Measurements from ENCODE around the gene TNIK.

The TNIK gene

GRCh38 chr3:171335559-171335958 is 124.6 kb downstream of the TNIK start:
- no peak for DNase-seq

- DNase-seq: no peak
These were observed 125.8 kb downstream of the TNIK start for GRCh38 chr3:171334465-171334811.

- DNase-seq: no peak
These were observed 126.3 kb downstream of the TNIK start for GRCh38 chr3:171333784-171334464.

GRCh38 chr3:171330938-171331337 is 129.3 kb downstream of the TNIK start:
- no peak for DNase-seq

GRCh38 chr3:171329746-171330145 is 130.5 kb downstream of the TNIK start:
- DNase-seq: no peak

GRCh38 chr3:171328419-171329082 is 131.7 kb downstream of the TNIK start:
- DNase-seq: no peak

- no peak for DNase-seq
These were observed 132.6 kb downstream of the TNIK start for GRCh38 chr3:171327441-171328174.

- no peak for DNase-seq
These were observed 133.3 kb downstream of the TNIK start for GRCh38 chr3:171326717-171327440.

- no peak for DNase-seq
These were observed 136.2 kb downstream of the TNIK start for GRCh38 chr3:171323938-171324536.

GRCh38 chr3:171321559-171322360 is 138.4 kb downstream of the TNIK start:
- no peak for DNase-seq

GRCh38 chr3:171320750-171321558 is 139.3 kb downstream of the TNIK start:
- no peak for DNase-seq

GRCh38 chr3:171317171-171317570 is 143.0 kb downstream of the TNIK start:
- no peak for DNase-seq

- DNase-seq: no peak
These were observed 144.3 kb downstream of the TNIK start for GRCh38 chr3:171315919-171316318.

- DNase-seq: no peak
These were observed 145.1 kb downstream of the TNIK start for GRCh38 chr3:171315101-171315500.

GRCh38 chr3:171314341-171314740 is 145.9 kb downstream of the TNIK start:
- no peak for DNase-seq

GRCh38 chr3:171313702-171314101 is 146.5 kb downstream of the TNIK start:
- no peak for DNase-seq

- DNase-seq: no peak
These were observed 147.5 kb downstream of the TNIK start for GRCh38 chr3:171312741-171313140.

GRCh38 chr3:171311784-171312183 is 148.4 kb downstream of the TNIK start:
- no peak for DNase-seq

- no peak for DNase-seq
These were observed 150.3 kb downstream of the TNIK start for GRCh38 chr3:171309906-171310359.

- DNase-seq: no peak
These were observed 152.2 kb downstream of the TNIK start for GRCh38 chr3:171307988-171308387.

- DNase-seq: no peak
These were observed 153.1 kb downstream of the TNIK start for GRCh38 chr3:171307046-171307585.

All from right forelimb (tissue), 1 donor.